Measurements from ENCODE around the gene SAFB.
"Not testable (repeated sequence)": the region's sequence is repeated elsewhere in the genome, so short reads cannot be mapped to it uniquely, and the experiment has no call there.

SAFB gene

GRCh38 chr19:5595745-5596144, 27.1 kb upstream of the SAFB start:
- DNase-seq: no peak

- DNase-seq: no peak
Observed at GRCh38 chr19:5600797-5601196, 22.1 kb upstream of the SAFB start.

- no peak for DNase-seq
Observed at GRCh38 chr19:5603626-5604025, 19.3 kb upstream of the SAFB start.

- no peak for DNase-seq
Observed at GRCh38 chr19:5605362-5605761, 17.5 kb upstream of the SAFB start.

GRCh38 chr19:5607318-5608275, 15.3 kb upstream of the SAFB start:
- DNase-seq: no peak

- DNase-seq: no peak
Observed at GRCh38 chr19:5608291-5608690, 14.6 kb upstream of the SAFB start.

GRCh38 chr19:5608766-5609165, 14.1 kb upstream of the SAFB start:
- DNase-seq: not testable (repeated sequence)

- DNase-seq: no peak
Observed at GRCh38 chr19:5609881-5610448, 12.9 kb upstream of the SAFB start.

- DNase-seq: no peak
Observed at GRCh38 chr19:5612891-5613865, 9.7 kb upstream of the SAFB start.

GRCh38 chr19:5615756-5616327, 7.0 kb upstream of the SAFB start:
- DNase-seq: no peak

GRCh38 chr19:5617080-5617479, 5.8 kb upstream of the SAFB start:
- DNase-seq: no peak

- no peak for DNase-seq
Observed at GRCh38 chr19:5618591-5618990, 4.3 kb upstream of the SAFB start.

GRCh38 chr19:5619946-5620345, 2.9 kb upstream of the SAFB start:
- no peak for DNase-seq

GRCh38 chr19:5621311-5621944, 1.5 kb upstream of the SAFB start:
- no peak for DNase-seq

GRCh38 chr19:5621945-5622464, 878 bp upstream of the SAFB start:
- DNase-seq: peak; percentile 17

GRCh38 chr19:5623397-5624017, 624 bp downstream of the SAFB start:
- no peak for DNase-seq

- DNase-seq: no peak
Observed at GRCh38 chr19:5624018-5624663, 1.3 kb downstream of the SAFB start.

- no peak for DNase-seq
Observed at GRCh38 chr19:5624741-5625278, 1.9 kb downstream of the SAFB start.

- DNase-seq: no peak
Observed at GRCh38 chr19:5625641-5626040, 2.8 kb downstream of the SAFB start.

- no peak for DNase-seq
Observed at GRCh38 chr19:5627395-5627904, 4.6 kb downstream of the SAFB start.

GRCh38 chr19:5628461-5628860, 5.6 kb downstream of the SAFB start:
- no peak for DNase-seq

All from activated gamma-delta T cell treated with Interleukin-2 at 50 U/mL for 16 hours (primary cell).